Thyroid gland (tissue), 4 donors: ENCODE measurements around the gene UBXN10. TPM values are rescaled to one million over a fixed set of nuclear protein-coding genes. Genes with fewer than 3 reads are reported as not detected.
"Not testable (repeated sequence)": the region's sequence is repeated elsewhere in the genome, so short reads cannot be mapped to it uniquely, and the experiment has no call there.

Experiments used
- DNase-seq, 2 donors: peaks; one replicate each; pipeline ENCODE4 v3.0.0-alpha.2; 2019
- H3K27ac ChIP-seq, 3 donors: fragments of 200-600 bp; sonication (generic); 1 replicate in 2 of 3; 2 replicates in 1 of 3; pipeline ENCODE4 v1.5.1; 2016 to 2019; ENCODE audit warnings: mild to moderate bottlenecking in 1 of 3, moderate library complexity in 1 of 3
- H3K27me3 ChIP-seq: fragments of 200-600 bp; sonication (generic); one replicate; pipeline ENCODE4 v1.5.1; 2019
- H3K36me3 ChIP-seq, 2 donors: fragments of 200-600 bp; sonication (generic); one replicate each; pipeline ENCODE4 v1.5.1; 2016 to 2019
- H3K4me1 ChIP-seq, 2 donors: fragments of 200-600 bp; sonication (generic); one replicate each; pipeline ENCODE4 v1.5.1; 2017 to 2019
- H3K4me3 ChIP-seq, 3 donors: fragments of 200-600 bp; sonication (generic); replicated peaks in 1 of 3; 1 replicate in 2 of 3; 2 replicates in 1 of 3; pipeline ENCODE4 v1.5.1; 2016; ENCODE audit warnings: mild to moderate bottlenecking in 1 of 3
- H3K9me3 ChIP-seq: fragments of 200-600 bp; sonication (generic); one replicate; pipeline ENCODE4 v1.5.1; 2017
- POLR2A ChIP-seq, 2 donors: fragments of 450-650 bp; IDR thresholded peaks; one replicate each; pipeline ENCODE4 v1.6.1; 2017; ENCODE audit warnings: antibody characterized with exemption in 2 of 2, mild to moderate bottlenecking in 2 of 2, moderate library complexity in 1 of 2
- WGBS, 2 donors: methylation state at CpG; one replicate each; pipeline ENCODE4 v1.1.5; 2017; 5-methylcytosine and 5-hydroxymethylcytosine counted together
- intact Hi-C: fragments of 100-400 bp; cut with DNase I; formaldehyde crosslinking; loops from one replicate; pipeline ENCODE4 v1.15.1; 2023
- total RNA-seq, 4 donors: library from RNA; depleted of rRNA; stranded (reverse); fragments of >200 nt; gene quantifications; one replicate each; pipeline ENCODE4 v1.2.3, GENCODE V29; 2016
- TF ChIP-seq, protein P1 (sequence below), 6 experiments: fragments of 200-600 bp in 3 of 6; fragments of 450-650 bp in 3 of 6; sonication (generic) in 3 of 6; IDR thresholded peaks; one replicate each; pipeline ENCODE4 v1.5.1; 2016 to 2019; ENCODE audit warnings: antibody characterized with exemption in 6 of 6, mild to moderate bottlenecking in 2 of 6, inconsistent platforms in 1 of 6, moderate library complexity in 1 of 6

Gene UBXN10
- total RNA-seq, 4 donors from 2014 or later = 4.8 to 10.9 (median 6.4) TPM

DNA sequence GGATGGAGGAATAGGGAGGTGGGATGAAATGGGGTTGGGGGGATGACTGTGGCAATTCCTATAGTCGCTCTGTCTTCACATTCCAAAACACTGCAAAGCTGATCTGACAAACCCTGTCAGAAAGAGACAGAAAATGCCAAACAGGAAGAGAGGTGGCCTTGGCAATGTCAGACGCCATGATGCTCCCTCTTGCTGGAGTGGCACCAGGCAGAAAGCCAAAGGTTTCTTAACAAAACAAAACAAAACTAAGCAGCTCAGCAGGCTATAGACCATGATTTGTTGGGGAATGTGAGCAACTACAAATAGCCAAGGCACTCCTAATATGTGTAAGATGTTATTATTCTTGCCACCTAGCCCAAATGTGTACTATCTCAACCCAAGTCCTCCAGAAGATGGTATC, 43.3 kb downstream of the UBXN10 start:
- intact Hi-C loops = no loop called here
- 27 to 32% methylated on average over 2 of the region's 2 CpGs for WGBS, 2 donors
- H3K9me3 ChIP-seq = no peaks in the 10 kb centered on the region
- peak overlapping the region; percentile 20 to 47 (median 23) for H3K27ac ChIP-seq
- no peaks in the 10 kb centered on the region for H3K36me3 ChIP-seq
- TF ChIP-seq, protein P1, sequence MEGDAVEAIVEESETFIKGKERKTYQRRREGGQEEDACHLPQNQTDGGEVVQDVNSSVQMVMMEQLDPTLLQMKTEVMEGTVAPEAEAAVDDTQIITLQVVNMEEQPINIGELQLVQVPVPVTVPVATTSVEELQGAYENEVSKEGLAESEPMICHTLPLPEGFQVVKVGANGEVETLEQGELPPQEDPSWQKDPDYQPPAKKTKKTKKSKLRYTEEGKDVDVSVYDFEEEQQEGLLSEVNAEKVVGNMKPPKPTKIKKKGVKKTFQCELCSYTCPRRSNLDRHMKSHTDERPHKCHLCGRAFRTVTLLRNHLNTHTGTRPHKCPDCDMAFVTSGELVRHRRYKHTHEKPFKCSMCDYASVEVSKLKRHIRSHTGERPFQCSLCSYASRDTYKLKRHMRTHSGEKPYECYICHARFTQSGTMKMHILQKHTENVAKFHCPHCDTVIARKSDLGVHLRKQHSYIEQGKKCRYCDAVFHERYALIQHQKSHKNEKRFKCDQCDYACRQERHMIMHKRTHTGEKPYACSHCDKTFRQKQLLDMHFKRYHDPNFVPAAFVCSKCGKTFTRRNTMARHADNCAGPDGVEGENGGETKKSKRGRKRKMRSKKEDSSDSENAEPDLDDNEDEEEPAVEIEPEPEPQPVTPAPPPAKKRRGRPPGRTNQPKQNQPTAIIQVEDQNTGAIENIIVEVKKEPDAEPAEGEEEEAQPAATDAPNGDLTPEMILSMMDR (IDR thresholded peaks at IDR 0.05) = no peak
- TF ChIP-seq POLR2A (IDR thresholded peaks at IDR 0.05) = no peak
- peak; percentile 79 to 83 for DNase-seq
- no peaks in the 10 kb centered on the region for H3K27me3 ChIP-seq
- peaks cover 25 to 30% of the 10 kb centered on the region in 2 donors for H3K4me1 ChIP-seq
- H3K4me3 ChIP-seq = no peak overlapping the region

DNA sequence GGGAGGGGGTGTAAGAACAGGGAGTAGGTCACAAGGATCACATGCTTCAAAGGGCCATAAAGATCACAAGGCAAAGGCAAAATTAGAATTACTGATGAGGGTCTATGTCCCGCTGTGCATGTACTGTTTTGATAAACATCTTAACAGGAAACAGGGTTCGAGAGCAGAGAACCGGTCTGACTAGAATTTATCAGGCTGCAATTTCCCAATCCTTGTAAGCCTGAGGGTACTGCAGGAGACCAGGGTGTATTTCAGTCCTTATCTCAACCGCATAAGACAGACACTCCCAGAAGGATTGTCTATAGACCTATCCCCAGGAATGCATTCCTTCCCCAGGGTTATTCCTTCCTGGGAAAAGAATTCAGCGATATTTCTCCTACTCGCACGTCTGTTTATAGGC, 46.7 kb downstream of the UBXN10 start:
- H3K9me3 ChIP-seq, H3K27ac ChIP-seq, H3K4me3 ChIP-seq, H3K36me3 ChIP-seq, intact Hi-C loops, H3K27me3 ChIP-seq, DNase-seq: not testable (repeated sequence)
- WGBS, 2 donors = 25 to 32% methylated on average over 7 of the region's 7 CpGs
- peaks cover 21 to 28% of the 10 kb centered on the region in 2 donors for H3K4me1 ChIP-seq

DNA sequence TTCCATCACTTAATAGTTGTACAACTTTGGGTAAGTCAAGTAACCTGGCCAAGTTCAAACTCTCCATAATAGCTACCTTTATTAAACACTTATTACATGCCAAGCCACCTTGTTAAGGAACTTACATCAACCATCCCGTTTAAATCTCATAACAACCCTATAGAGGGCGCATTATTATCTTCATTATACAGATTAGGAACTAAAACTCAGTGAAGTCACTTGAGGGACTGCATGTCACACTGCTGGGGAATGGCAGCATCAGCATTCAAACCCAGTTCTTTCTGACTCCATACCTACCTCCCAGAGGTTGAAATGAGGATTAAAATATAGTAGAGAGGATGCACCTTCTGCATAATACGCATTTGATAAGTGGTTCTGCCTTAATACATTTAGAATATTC, 47.5 kb downstream of the UBXN10 start:
- no peaks in the 10 kb centered on the region for H3K27me3 ChIP-seq
- no peak overlapping the region for H3K4me3 ChIP-seq
- TF ChIP-seq, protein P1 (IDR thresholded peaks at IDR 0.05) = peak in 1 of 6 experiments; percentile 9
- TF ChIP-seq POLR2A (IDR thresholded peaks at IDR 0.05) = no peak
- WGBS, 2 donors = 43 to 55% methylated on average over 3 of the region's 3 CpGs
- no peak for DNase-seq
- no peak overlapping the region for H3K27ac ChIP-seq
- H3K36me3 ChIP-seq = no peaks in the 10 kb centered on the region
- intact Hi-C loops = no loop called here
- peaks cover 16 to 20% of the 10 kb centered on the region in 2 donors for H3K4me1 ChIP-seq
- H3K9me3 ChIP-seq = no peaks in the 10 kb centered on the region

DNA sequence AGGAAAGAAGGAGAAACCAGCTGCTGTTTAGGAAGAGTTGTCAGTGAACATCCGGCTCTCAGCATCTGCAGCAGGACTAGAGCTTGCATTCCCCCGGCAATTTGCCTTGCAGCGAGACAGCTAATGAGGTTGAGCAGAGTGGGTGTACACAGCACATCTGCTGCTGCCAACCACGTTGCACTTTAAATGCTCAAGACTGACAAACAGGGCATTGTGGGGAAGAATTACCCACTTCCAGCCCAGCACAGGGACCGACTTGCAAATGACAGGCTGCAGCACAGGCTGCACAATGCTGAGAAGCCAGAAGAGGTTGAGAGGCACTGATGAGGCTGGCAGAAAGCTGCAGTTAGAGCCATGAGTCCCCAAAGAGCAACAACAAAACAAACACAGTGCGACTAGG, 48.0 kb downstream of the UBXN10 start:
- Histone ChIP-seq H3K9me3 (no peaks in the 10 kb centered on the region), H3K4me1 (peaks cover 15% of the 10 kb centered on the region in 2 donors), H3K27me3 (no peaks in the 10 kb centered on the region), H3K36me3 (no peaks in the 10 kb centered on the region), H3K27ac (no peak overlapping the region), H3K4me3 (no peak overlapping the region)
- intact Hi-C loops = no loop called here
- TF ChIP-seq, protein P1 (IDR thresholded peaks at IDR 0.05) = no peak
- no peak for TF ChIP-seq POLR2A (IDR thresholded peaks at IDR 0.05)
- DNase-seq = peak in 1 of 2 donors; percentile 18
- 27% methylated on average over 5 to 6 of the region's 6 CpGs for WGBS, 2 donors

DNA sequence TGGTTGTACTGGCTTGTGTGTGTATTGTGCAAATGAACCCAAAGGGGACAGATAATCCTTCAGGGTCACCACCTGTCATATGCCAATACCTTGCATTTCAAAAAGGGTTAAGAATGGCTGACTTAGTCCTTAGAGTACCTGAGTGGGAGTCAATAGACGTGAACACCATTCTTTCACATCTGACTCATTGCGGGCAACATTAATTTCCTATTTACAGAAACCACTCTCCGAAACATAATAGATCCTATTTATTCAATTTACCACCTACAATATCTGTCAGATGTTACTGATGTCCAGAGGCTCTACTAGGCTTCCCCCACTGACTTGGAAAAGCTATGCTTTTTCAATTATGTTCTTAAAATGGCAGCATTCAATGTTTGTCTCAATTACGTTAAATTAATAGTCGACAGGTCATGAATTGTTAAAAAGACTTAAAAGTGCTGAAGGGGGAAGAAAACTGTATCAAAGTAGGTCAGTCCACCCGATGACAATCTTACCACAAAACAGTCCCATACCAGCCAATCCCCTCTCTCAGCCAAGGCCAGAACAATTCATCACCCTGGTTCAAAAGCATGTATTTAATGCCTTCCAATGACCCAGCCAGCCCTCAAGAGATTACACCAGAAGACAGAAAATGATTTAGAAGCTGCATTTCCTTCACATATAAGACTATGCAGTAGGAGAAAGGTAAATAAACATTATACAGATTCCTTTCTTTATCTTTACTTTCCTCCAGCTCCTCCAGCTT, 49.1 kb downstream of the UBXN10 start:
- TF ChIP-seq, protein P1 (IDR thresholded peaks at IDR 0.05) = no peak
- H3K4me3 ChIP-seq = no peak overlapping the region
- no peaks in the 10 kb centered on the region for H3K27me3 ChIP-seq
- WGBS, 2 donors = 79 to 84% methylated on average over 6 of the region's 6 CpGs
- DNase-seq = no peak
- no peak overlapping the region for H3K27ac ChIP-seq
- no peaks in the 10 kb centered on the region for H3K9me3 ChIP-seq
- intact Hi-C loops = no loop called here
- H3K4me1 ChIP-seq = peaks cover 6 to 9% of the 10 kb centered on the region in 2 donors
- H3K36me3 ChIP-seq = no peaks in the 10 kb centered on the region
